GM21737 (cell line): ENCODE results near the gene KRTAP10-11.
"Not testable (repeated sequence)": the region's sequence is repeated elsewhere in the genome, so short reads cannot be mapped to it uniquely, and the experiment has no call there.

Experiments
- ATAC-seq: cut with Tn5 transposase; IDR thresholded peaks from one replicate; pipeline ENCODE4 v1.9.1; 2021; ENCODE audit warnings: mild to moderate bottlenecking, moderate library complexity; ENCODE audit not compliant: unreplicated experiment

The KRTAP10-11 gene

GRCh38 chr21:44614961-44615391 lies 31.2 kb upstream of the KRTAP10-11 start:
- no peak for ATAC-seq

GRCh38 chr21:44615466-44615865 lies 30.7 kb upstream of the KRTAP10-11 start:
- ATAC-seq: no peak

- ATAC-seq: no peak
Measured at GRCh38 chr21:44615911-44616590, 30.2 kb upstream of the KRTAP10-11 start.

GRCh38 chr21:44616591-44616926 lies 29.7 kb upstream of the KRTAP10-11 start:
- ATAC-seq: no peak

- ATAC-seq: no peak
Measured at GRCh38 chr21:44617071-44617501, 29.1 kb upstream of the KRTAP10-11 start.

GRCh38 chr21:44618504-44618903 lies 27.7 kb upstream of the KRTAP10-11 start:
- ATAC-seq: no peak

- no peak for ATAC-seq
Measured at GRCh38 chr21:44618909-44619308, 27.3 kb upstream of the KRTAP10-11 start.

- ATAC-seq: no peak
Measured at GRCh38 chr21:44619886-44620285, 26.3 kb upstream of the KRTAP10-11 start.

- no peak for ATAC-seq
Measured at GRCh38 chr21:44623575-44623974, 22.6 kb upstream of the KRTAP10-11 start.

- no peak for ATAC-seq
Measured at GRCh38 chr21:44625756-44626155, 20.5 kb upstream of the KRTAP10-11 start.

- no peak for ATAC-seq
Measured at GRCh38 chr21:44626262-44626661, 20.0 kb upstream of the KRTAP10-11 start.

GRCh38 chr21:44626673-44627143 lies 19.5 kb upstream of the KRTAP10-11 start, which contains the start of gene KRTAP10-9:
TSS of gene KRTAP10-9 (plus strand) at chr21:44627093. CDS start at chr21:44627172, 79 bp downstream.
- ATAC-seq: no peak

GRCh38 chr21:44627181-44627822 lies 18.9 kb upstream of the KRTAP10-11 start:
- ATAC-seq: not testable (repeated sequence)

- ATAC-seq: not testable (repeated sequence)
Measured at GRCh38 chr21:44627831-44628233, 18.4 kb upstream of the KRTAP10-11 start.

GRCh38 chr21:44628707-44629391 lies 17.4 kb upstream of the KRTAP10-11 start:
- ATAC-seq: no peak

- ATAC-seq: no peak
Measured at GRCh38 chr21:44630440-44630839, 15.8 kb upstream of the KRTAP10-11 start.

- ATAC-seq: no peak
Measured at GRCh38 chr21:44632067-44632466, 14.1 kb upstream of the KRTAP10-11 start.

GRCh38 chr21:44636209-44637017 lies 9.8 kb upstream of the KRTAP10-11 start:
- no peak for ATAC-seq

GRCh38 chr21:44637018-44637850 lies 9.0 kb upstream of the KRTAP10-11 start, which contains the start of gene KRTAP10-10:
TSS of gene KRTAP10-10 (plus strand) at chr21:44637356. CDS start at chr21:44637418, 62 bp downstream.
- no peak for ATAC-seq

- not testable (repeated sequence) for ATAC-seq
Measured at GRCh38 chr21:44637851-44638348, 8.3 kb upstream of the KRTAP10-11 start.
